Measurements from ENCODE around the gene ATG4D. TPM values are rescaled to one million over a fixed set of nuclear protein-coding genes. Genes with fewer than 3 reads are reported as not detected.

ATG4D gene
- total and polyA plus RNA-seq, 2 experiments from 2014 or later = 15.1 to 55.5 TPM

- peak overlapping the region; percentile 68; the same call in 1 of the 2 replicates for H3K27ac ChIP-seq (ENCODE audit: low read depth)
- peak overlapping the region; percentile 83 for H3K4me3 Mint-ChIP-seq
- H3K27ac Mint-ChIP-seq = no peak overlapping the region
- H3K4me3 ChIP-seq = peak overlapping the region; percentile 93
- H3K9me3 Mint-ChIP-seq = no peaks in the 10 kb centered on the region
- H3K27me3 ChIP-seq (ENCODE audit: insufficient read depth) = no peaks in the 10 kb centered on the region
- peaks cover 6% of the 10 kb centered on the region for H3K27me3 Mint-ChIP-seq (ENCODE audit: insufficient read depth, low read depth, poor library complexity)
- H3K9me2 ChIP-seq (ENCODE audit: insufficient read depth) = no peaks in the 10 kb centered on the region
- peaks cover 13% of the 10 kb centered on the region for H3K79me2 ChIP-seq (replicated peaks; ENCODE audit: insufficient read depth)
- H3F3A ChIP-seq (replicated peaks; ENCODE audit: low read depth) = peaks cover 19% of the 10 kb centered on the region; the same call in 1 of the 2 replicates
- H4K20me1 ChIP-seq (replicated peaks; ENCODE audit: insufficient read depth) = no peaks in the 10 kb centered on the region
- peak overlapping the region; percentile 100 for H3K4me2 ChIP-seq
- peaks cover 12% of the 10 kb centered on the region for H3K4me1 ChIP-seq (ENCODE audit: insufficient read depth)
- H2AFZ ChIP-seq = peak overlapping the region; percentile 91
- H3K36me3 Mint-ChIP-seq (ENCODE audit: low read depth) = no peaks in the 10 kb centered on the region; the same call in 2 of the 3 replicates
- H3K36me3 ChIP-seq (ENCODE audit: insufficient read depth) = no peaks in the 10 kb centered on the region
- peak; percentile 87 for ATAC-seq
- TF ChIP-seq JUNB (IDR thresholded peaks at IDR 0.05; ENCODE audit: unreplicated experiment) = no peak
- TF ChIP-seq POLR2AphosphoS5 (IDR thresholded peaks at IDR 0.05; ENCODE audit: low read depth) = peak; percentile 76
- peak; percentile 91 for DNase-seq (ENCODE audit: low spot score)
- H3K4me1 Mint-ChIP-seq = peaks cover 17% of the 10 kb centered on the region
Measured at GRCh38 chr19:10602330-10603083, 58.8 kb downstream of the ATG4D start.

MicroRNAs within 50 kb of the gene (microRNA counts, 767-probe panel; counts per million panel counts)
- not detected for microRNA hsa-miR-1238

Small RNAs within 50 kb of the gene (microRNA-seq; reads per million reads assigned to microRNA genes)
- gene MIR1238 = not detected

Small RNAs within 50 kb of the gene (small RNA-seq; reads per million reads assigned to genes)
- gene MIR1238 (ENCODE audit: low replicate concordance) (not detected), gene RNU7-140P (ENCODE audit: low replicate concordance) (not detected)

Other genes starting within 250 kb of the ATG4D start
- gene ZGLP1, start 234.1 kb upstream of the ATG4D start, total RNA-seq (2014; rRNA removed; shearing (Covaris generic)) = 1.5 and 4.7 TPM in 2 replicates
- 5.3 and 5.9 TPM in 2 replicates for gene ZGLP1, start 234.1 kb upstream of the ATG4D start, polyA plus RNA-seq (2016; fragmentation: Nextera tagmentation; extraction: Ambion mirVana)
- gene FDX2, start 227.9 kb upstream of the ATG4D start, total RNA-seq (2014; rRNA removed; shearing (Covaris generic)) = 27.3 and 28.7 TPM in 2 replicates
- gene FDX2, start 227.9 kb upstream of the ATG4D start, polyA plus RNA-seq (2016; fragmentation: Nextera tagmentation; extraction: Ambion mirVana) = 29.7 and 35.0 TPM in 2 replicates
- gene RAVER1, start 210.4 kb upstream of the ATG4D start, total RNA-seq (2014; rRNA removed; shearing (Covaris generic)) = 88.3 and 96.7 TPM in 2 replicates
- 23.6 and 25.5 TPM in 2 replicates for gene RAVER1, start 210.4 kb upstream of the ATG4D start, polyA plus RNA-seq (2016; fragmentation: Nextera tagmentation; extraction: Ambion mirVana)
- 9.6 TPM in 2 replicates for gene ICAM3, start 204.3 kb upstream of the ATG4D start, total RNA-seq (2014; rRNA removed; shearing (Covaris generic))
- 14.7 and 19.2 TPM in 2 replicates for gene ICAM3, start 204.3 kb upstream of the ATG4D start, polyA plus RNA-seq (2016; fragmentation: Nextera tagmentation; extraction: Ambion mirVana)
- 22.2 and 29.1 TPM in 2 replicates for gene TYK2, start 163.3 kb upstream of the ATG4D start, total RNA-seq (2014; rRNA removed; shearing (Covaris generic))
- gene TYK2, start 163.3 kb upstream of the ATG4D start, polyA plus RNA-seq (2016; fragmentation: Nextera tagmentation; extraction: Ambion mirVana) = 30.7 and 35.9 TPM in 2 replicates
- 163 and 183 TPM in 2 replicates for gene CDC37, start 140.4 kb upstream of the ATG4D start, total RNA-seq (2014; rRNA removed; shearing (Covaris generic))
- 270 and 280 TPM in 2 replicates for gene CDC37, start 140.4 kb upstream of the ATG4D start, polyA plus RNA-seq (2016; fragmentation: Nextera tagmentation; extraction: Ambion mirVana)
- gene PDE4A, start 123.4 kb upstream of the ATG4D start, total RNA-seq (2014; rRNA removed; shearing (Covaris generic)) = 5.2 and 5.4 TPM in 2 replicates
- gene PDE4A, start 123.4 kb upstream of the ATG4D start, polyA plus RNA-seq (2016; fragmentation: Nextera tagmentation; extraction: Ambion mirVana) = 5.2 and 5.4 TPM in 2 replicates
- 71.5 and 77.5 TPM in 2 replicates for gene KEAP1, start 40.5 kb upstream of the ATG4D start, total RNA-seq (2014; rRNA removed; shearing (Covaris generic))
- gene KEAP1, start 40.5 kb upstream of the ATG4D start, polyA plus RNA-seq (2016; fragmentation: Nextera tagmentation; extraction: Ambion mirVana) = 46.5 and 57.8 TPM in 2 replicates
- 3.1 and 8.0 TPM in 2 replicates for gene S1PR5, start 26.5 kb upstream of the ATG4D start, total RNA-seq (2014; rRNA removed; shearing (Covaris generic))
- 4.6 and 4.8 TPM in 2 replicates for gene S1PR5, start 26.5 kb upstream of the ATG4D start, polyA plus RNA-seq (2016; fragmentation: Nextera tagmentation; extraction: Ambion mirVana)
- gene KRI1, start 22.1 kb downstream of the ATG4D start, total RNA-seq (2014; rRNA removed; shearing (Covaris generic)) = 23.8 and 25.0 TPM in 2 replicates
- gene KRI1, start 22.1 kb downstream of the ATG4D start, polyA plus RNA-seq (2016; fragmentation: Nextera tagmentation; extraction: Ambion mirVana) = 43.2 and 48.8 TPM in 2 replicates
- 1.4 and 3.2 TPM in 2 replicates for gene CDKN2D, start 25.1 kb downstream of the ATG4D start, total RNA-seq (2014; rRNA removed; shearing (Covaris generic))
- gene CDKN2D, start 25.1 kb downstream of the ATG4D start, polyA plus RNA-seq (2016; fragmentation: Nextera tagmentation; extraction: Ambion mirVana) = 4.0 and 5.8 TPM in 2 replicates
- 158 and 165 TPM in 2 replicates for gene AP1M2, start 43.4 kb downstream of the ATG4D start, total RNA-seq (2014; rRNA removed; shearing (Covaris generic))
- 128 and 141 TPM in 2 replicates for gene AP1M2, start 43.4 kb downstream of the ATG4D start, polyA plus RNA-seq (2016; fragmentation: Nextera tagmentation; extraction: Ambion mirVana)
- gene SLC44A2, start 81.6 kb downstream of the ATG4D start, total RNA-seq (2014; rRNA removed; shearing (Covaris generic)) = 62.2 and 65.0 TPM in 2 replicates
- 41.2 and 43.2 TPM in 2 replicates for gene SLC44A2, start 81.6 kb downstream of the ATG4D start, polyA plus RNA-seq (2016; fragmentation: Nextera tagmentation; extraction: Ambion mirVana)
- gene ILF3, start 110.4 kb downstream of the ATG4D start, total RNA-seq (2014; rRNA removed; shearing (Covaris generic)) = 544 and 573 TPM in 2 replicates
- gene ILF3, start 110.4 kb downstream of the ATG4D start, polyA plus RNA-seq (2016; fragmentation: Nextera tagmentation; extraction: Ambion mirVana) = 616 and 625 TPM in 2 replicates
- 54.5 and 61.2 TPM in 2 replicates for gene QTRT1, start 157.5 kb downstream of the ATG4D start, total RNA-seq (2014; rRNA removed; shearing (Covaris generic))
- 77.4 and 83.5 TPM in 2 replicates for gene QTRT1, start 157.5 kb downstream of the ATG4D start, polyA plus RNA-seq (2016; fragmentation: Nextera tagmentation; extraction: Ambion mirVana)
- gene DNM2, start 174.2 kb downstream of the ATG4D start, total RNA-seq (2014; rRNA removed; shearing (Covaris generic)) = 107 and 138 TPM in 2 replicates
- 40.0 and 40.7 TPM in 2 replicates for gene DNM2, start 174.2 kb downstream of the ATG4D start, polyA plus RNA-seq (2016; fragmentation: Nextera tagmentation; extraction: Ambion mirVana)

Measured in GM23338 (cell line).